Measurements from ENCODE around the gene ZNF213. TPM values are rescaled to one million over a fixed set of nuclear protein-coding genes. Genes with fewer than 3 reads are reported as not detected.
A peak's percentile ranks its signal among the peaks of the same experiment; 100 is the strongest.

The ZNF213 gene
- total RNA-seq, 1 donor from 2014 or later = 13.4 TPM

DNA sequence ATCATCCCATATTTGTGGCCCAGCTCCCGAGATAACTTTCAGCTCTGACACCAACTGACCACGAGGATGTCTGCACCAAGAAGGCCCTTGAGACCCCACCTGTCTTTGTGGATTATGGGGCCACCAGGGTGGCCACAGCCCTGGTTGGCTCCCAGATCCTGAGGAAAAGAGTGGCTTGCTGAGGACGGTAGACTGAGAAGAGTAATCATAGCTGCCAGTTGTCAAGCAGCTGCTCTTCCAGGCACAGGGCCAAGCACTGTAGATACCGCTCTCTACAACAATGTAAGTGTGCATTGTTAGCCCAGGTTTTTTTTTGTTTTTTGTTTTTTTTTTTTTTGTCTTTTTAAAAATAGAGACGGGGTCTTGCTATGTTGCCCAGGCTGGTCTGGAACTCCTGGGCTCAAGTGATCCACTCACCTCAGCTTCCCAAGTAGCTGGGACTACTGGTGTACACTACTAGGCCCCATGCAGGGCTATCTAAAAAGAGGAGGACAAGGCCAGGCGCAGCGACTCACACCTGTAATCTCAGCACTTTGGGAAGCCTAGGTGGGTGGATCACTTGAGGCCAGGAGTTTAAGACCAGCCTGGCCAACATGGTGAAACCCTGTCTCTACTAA is 12.9 kb upstream of the ZNF213 start:
- H3K36me3 Mint-ChIP-seq (ENCODE audit: insufficient read depth) = peaks cover 10% of the 10 kb centered on the region
- peaks cover 8% of the 10 kb centered on the region for H3K4me1 Mint-ChIP-seq (ENCODE audit: low read depth)
- no peak overlapping the region for H3K4me3 Mint-ChIP-seq (ENCODE audit: low read depth)
- H3K27me3 Mint-ChIP-seq = no peaks in the 10 kb centered on the region
- TF ChIP-seq, protein P1, sequence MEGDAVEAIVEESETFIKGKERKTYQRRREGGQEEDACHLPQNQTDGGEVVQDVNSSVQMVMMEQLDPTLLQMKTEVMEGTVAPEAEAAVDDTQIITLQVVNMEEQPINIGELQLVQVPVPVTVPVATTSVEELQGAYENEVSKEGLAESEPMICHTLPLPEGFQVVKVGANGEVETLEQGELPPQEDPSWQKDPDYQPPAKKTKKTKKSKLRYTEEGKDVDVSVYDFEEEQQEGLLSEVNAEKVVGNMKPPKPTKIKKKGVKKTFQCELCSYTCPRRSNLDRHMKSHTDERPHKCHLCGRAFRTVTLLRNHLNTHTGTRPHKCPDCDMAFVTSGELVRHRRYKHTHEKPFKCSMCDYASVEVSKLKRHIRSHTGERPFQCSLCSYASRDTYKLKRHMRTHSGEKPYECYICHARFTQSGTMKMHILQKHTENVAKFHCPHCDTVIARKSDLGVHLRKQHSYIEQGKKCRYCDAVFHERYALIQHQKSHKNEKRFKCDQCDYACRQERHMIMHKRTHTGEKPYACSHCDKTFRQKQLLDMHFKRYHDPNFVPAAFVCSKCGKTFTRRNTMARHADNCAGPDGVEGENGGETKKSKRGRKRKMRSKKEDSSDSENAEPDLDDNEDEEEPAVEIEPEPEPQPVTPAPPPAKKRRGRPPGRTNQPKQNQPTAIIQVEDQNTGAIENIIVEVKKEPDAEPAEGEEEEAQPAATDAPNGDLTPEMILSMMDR (IDR thresholded peaks at IDR 0.05; ENCODE audit: unreplicated experiment) = no peak
- no peak overlapping the region for H3K27ac Mint-ChIP-seq
- H3K9me3 Mint-ChIP-seq (ENCODE audit: low read depth) = no peaks in the 10 kb centered on the region
- DNase-seq (ENCODE audit: low spot score, unreplicated experiment) = no peak

DNA sequence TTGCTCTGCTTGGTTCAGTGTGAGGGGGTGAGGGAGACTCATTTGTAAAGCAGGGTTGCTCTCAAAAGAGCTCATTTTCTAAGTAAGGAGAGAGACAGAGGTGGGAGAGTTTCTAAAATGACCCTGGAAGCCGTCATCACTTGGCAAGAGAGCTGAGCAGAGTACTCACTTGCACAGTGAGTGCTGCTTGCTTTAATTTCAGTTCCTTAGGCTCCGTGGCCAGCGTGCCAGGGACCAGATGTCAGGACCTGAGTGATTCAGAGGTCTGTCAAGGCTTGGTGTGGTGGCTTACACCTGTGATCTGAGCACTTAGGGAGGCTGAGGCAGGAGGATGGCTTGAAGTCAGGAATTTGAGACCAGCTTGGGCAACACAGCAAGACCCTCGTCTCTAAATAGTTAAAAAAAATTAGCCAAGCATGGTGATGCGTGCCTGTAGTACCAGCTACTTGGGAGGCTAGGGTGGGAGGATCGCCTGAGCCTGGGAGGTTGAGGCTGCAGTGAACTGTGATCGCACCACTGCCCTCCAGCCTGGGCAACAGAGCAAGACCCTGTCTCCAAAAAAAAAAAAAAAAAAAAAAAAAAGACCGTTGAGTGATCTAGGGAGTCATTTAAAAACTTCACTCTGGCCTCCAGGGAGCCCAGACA is 11.8 kb upstream of the ZNF213 start:
- no peaks in the 10 kb centered on the region for H3K9me3 Mint-ChIP-seq (ENCODE audit: low read depth)
- TF ChIP-seq, protein P1 (IDR thresholded peaks at IDR 0.05; ENCODE audit: unreplicated experiment) = no peak
- H3K27me3 Mint-ChIP-seq = no peaks in the 10 kb centered on the region
- no peak for DNase-seq (ENCODE audit: low spot score, unreplicated experiment)
- peak overlapping the region; percentile 82 for H3K4me3 Mint-ChIP-seq (ENCODE audit: low read depth)
- H3K36me3 Mint-ChIP-seq (ENCODE audit: insufficient read depth) = peaks cover 14% of the 10 kb centered on the region
- peak overlapping the region; percentile 16 for H3K27ac Mint-ChIP-seq
- H3K4me1 Mint-ChIP-seq (ENCODE audit: low read depth) = peaks cover 8% of the 10 kb centered on the region

DNA sequence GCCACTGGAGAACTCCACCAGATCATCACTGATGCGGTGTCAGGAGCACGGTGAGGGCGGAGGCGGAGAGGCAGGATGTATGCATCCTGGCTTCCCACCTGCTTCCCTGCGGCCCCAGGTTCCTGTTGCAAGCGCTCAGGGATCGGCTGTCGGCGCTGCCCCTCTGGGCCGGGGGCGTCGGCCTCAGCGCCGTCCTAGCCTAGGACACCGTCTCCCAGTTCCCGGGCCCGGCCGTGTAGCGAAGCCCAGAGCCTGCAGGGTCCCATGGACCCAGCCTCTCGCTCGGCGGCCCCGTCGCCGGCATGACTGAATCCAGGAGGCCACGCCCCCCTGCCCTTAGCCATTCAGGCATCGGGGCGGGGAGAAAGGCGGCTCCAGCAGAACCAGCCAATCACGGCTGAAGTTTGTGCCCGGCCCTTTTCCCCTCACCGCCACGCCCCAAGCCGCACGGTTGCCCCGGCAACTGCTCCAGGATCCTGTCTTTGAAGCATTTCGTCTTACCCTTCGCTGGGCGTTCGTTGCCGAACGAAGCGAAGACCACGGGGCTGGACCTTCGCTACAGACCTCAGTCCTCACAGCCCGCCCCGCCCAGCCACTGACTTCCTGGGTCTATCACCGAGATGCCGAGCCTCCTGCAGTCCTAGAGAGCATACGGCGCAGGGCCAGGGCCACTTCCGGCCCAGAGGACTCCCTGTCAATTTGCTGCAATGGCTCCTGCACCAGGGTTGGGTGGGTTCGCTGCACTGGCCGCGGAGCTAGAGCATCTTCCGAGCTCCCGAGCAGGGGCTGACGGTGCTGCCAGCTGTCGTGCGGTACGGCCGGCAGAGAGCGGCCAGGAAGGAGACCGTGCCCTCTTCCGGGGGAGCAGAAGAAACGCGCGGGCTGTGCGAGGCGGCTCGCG is 10.6 kb upstream of the ZNF213 start:
- H3K4me3 Mint-ChIP-seq (ENCODE audit: low read depth) = peak overlapping the region; percentile 82
- H3K27ac Mint-ChIP-seq = peak overlapping the region; percentile 95

DNA sequence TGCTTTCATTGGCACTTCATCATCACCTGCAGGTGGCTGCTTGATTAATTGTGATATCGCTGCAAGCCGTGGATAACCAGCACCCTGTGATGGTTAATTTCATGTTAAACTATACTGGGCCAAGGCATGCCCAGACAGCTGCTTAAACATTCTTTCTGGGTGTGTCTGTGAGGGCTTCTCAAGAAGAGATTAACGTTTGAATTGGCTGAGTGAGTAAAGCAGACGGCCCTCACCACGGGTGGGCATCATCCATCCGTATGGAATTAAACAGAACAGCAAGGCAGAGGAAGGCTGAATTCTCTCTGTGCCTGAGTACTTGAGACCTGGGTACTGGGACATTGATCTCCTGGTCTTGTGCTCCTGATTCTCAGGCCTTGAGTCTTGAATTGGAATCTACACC is 7.1 kb upstream of the ZNF213 start:
- peaks cover 14% of the 10 kb centered on the region for H3K36me3 Mint-ChIP-seq (ENCODE audit: insufficient read depth)
- no peak overlapping the region for H3K27ac Mint-ChIP-seq
- H3K4me3 Mint-ChIP-seq (ENCODE audit: low read depth) = no peak overlapping the region
- no peaks in the 10 kb centered on the region for H3K27me3 Mint-ChIP-seq
- DNase-seq (ENCODE audit: low spot score, unreplicated experiment) = no peak
- H3K9me3 Mint-ChIP-seq (ENCODE audit: low read depth) = no peaks in the 10 kb centered on the region
- TF ChIP-seq, protein P1 (IDR thresholded peaks at IDR 0.05; ENCODE audit: unreplicated experiment) = no peak
- peaks cover 15% of the 10 kb centered on the region for H3K4me1 Mint-ChIP-seq (ENCODE audit: low read depth)

More for the DNA sequence above, 10.6 kb upstream of the ZNF213 start:
- TF ChIP-seq, protein P1 (IDR thresholded peaks at IDR 0.05; ENCODE audit: unreplicated experiment) = peak; percentile 41
- Mint-ChIP-seq H3K27me3 (no peaks in the 10 kb centered on the region), H3K4me1 (ENCODE audit: low read depth) (peaks cover 8% of the 10 kb centered on the region), H3K36me3 (ENCODE audit: insufficient read depth) (peaks cover 12% of the 10 kb centered on the region), H3K9me3 (ENCODE audit: low read depth) (no peaks in the 10 kb centered on the region)
- DNase-seq (ENCODE audit: low spot score, unreplicated experiment) = peak; percentile 91

All from progenitor cell of endocrine pancreas (in vitro differentiated cells).